GM19025 (cell line): ENCODE results near the gene BHLHE41.
A peak's percentile ranks its signal among the peaks of the same experiment; 100 is the strongest.

Experiments
- ATAC-seq: cut with Tn5 transposase; IDR thresholded peaks from one replicate; pipeline ENCODE4 v1.9.1; 2021; ENCODE audit warnings: mild to moderate bottlenecking, low read depth, moderate library complexity; ENCODE audit not compliant: unreplicated experiment

The BHLHE41 gene

DNA sequence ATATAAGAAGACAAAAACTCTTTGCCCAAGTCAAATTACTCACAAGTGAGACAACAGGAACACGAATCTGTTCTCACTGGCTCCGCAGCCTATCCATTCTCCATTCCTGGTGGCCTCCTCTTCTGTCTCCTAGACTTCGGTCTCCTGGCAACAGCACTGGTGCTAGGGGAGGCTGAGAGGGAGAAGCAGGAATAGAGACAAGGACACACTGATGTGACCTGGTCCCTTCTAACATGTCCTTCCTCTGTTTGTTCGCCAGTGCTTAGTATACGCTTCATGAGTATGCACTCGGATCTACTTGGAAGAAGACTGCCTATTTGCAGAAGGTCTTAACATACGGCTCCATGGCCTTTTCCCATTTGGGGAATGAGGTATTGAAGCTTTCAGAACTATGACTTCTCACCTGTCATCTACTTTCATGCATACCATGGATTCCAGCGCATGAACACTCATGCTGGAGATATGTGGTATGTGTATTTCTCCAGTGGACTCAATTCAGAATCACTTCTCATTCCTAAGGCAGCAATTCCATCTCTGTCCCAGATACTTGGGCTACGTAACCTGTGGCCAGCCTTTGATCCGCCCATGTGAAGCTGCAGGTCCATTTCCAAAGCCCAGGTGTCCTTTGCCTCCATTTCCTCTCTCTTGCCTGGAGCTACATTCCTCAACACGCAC, 33.9 kb downstream of the BHLHE41 start:
- ATAC-seq: no peak

GRCh38 chr12:26088998-26089397, 35.8 kb downstream of the BHLHE41 start:
- ATAC-seq: peak; percentile 97

GRCh38 chr12:26086936-26087335, 37.9 kb downstream of the BHLHE41 start:
- no peak for ATAC-seq

GRCh38 chr12:26080911-26081310, 43.9 kb downstream of the BHLHE41 start:
- no peak for ATAC-seq

DNA sequence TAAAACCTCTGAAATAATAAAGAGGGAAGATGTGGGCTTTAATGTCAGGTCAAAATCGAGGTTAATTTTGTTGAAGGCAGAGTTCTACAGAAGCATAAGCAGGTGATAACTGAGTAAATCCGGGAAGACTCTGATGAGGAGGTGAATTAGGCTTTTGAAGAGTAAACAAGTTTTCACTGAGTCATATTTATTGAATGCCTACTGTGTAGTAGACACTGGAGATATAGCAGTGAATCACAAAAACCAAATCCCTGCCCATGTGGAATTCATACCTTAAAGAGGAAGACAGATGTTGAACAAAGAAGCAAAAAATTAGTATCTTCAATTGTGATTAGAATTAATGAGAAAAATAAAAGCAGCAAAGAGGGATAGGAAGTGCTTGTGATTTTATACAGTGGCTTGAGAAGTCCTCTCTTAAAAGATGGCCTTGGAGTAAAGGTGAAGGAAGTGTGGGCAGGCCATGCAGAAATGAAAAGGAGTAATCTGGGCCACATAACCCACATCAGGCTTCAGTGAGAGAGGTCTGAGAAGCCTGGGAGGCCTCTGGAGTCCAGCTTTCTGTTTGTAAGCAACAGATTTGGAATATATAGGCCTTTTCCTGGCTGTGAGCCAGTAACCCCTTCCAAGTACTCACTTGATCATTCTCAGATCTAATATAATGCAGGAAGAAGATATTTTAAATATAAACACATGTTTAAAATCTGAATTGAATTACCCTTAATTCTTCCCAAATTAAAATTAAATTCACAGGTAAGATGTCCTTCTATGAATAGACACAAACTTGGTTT, 46.7 kb downstream of the BHLHE41 start:
- no peak for ATAC-seq
